Measurements from ENCODE around the gene MTRR. TPM values are rescaled to one million over a fixed set of nuclear protein-coding genes. Genes with fewer than 3 reads are reported as not detected.
A peak's percentile ranks its signal among the peaks of the same experiment; 100 is the strongest.

Gene MTRR
- total RNA-seq, 1 experiment from 2014 or later = 61.2 TPM

GRCh38 chr5:7851617-7852289 is 17.2 kb upstream of the MTRR start:
- peaks cover 19% of the 10 kb centered on the region for H3K27me3 Mint-ChIP-seq (ENCODE audit: unreplicated experiment)
- H3K9me3 Mint-ChIP-seq (ENCODE audit: low read depth, unreplicated experiment) = peaks cover 2% of the 10 kb centered on the region
- H3K4me1 Mint-ChIP-seq (ENCODE audit: low read depth, unreplicated experiment) = no peaks in the 10 kb centered on the region
- intact Hi-C loops (cut with micrococcal nuclease; ENCODE audit: unreplicated experiment) = no loop called here
- CTCF ChIA-PET = interaction anchor here (0.5 kb wide), 1 partner anchor 362 kb away, joined by 3 read pairs; no protein-coding TSS in a partner anchor
- H3K4me3 Mint-ChIP-seq (ENCODE audit: low read depth, unreplicated experiment) = peak overlapping the region; percentile 52
- no peak for DNase-seq
- TF ChIP-seq CTCF (IDR thresholded peaks at IDR 0.05; ENCODE audit: unreplicated experiment) = no peak
- BruUV-seq (replicated peaks) = no TSS peak
- H3K36me3 Mint-ChIP-seq (ENCODE audit: insufficient read depth, unreplicated experiment) = no peaks in the 10 kb centered on the region
- no peak overlapping the region for H3K27ac Mint-ChIP-seq (ENCODE audit: unreplicated experiment)

- H3K4me1 Mint-ChIP-seq (ENCODE audit: low read depth, unreplicated experiment) = no peaks in the 10 kb centered on the region
- DNase-seq = no peak
- no peak overlapping the region for H3K27ac Mint-ChIP-seq (ENCODE audit: unreplicated experiment)
- no peak for TF ChIP-seq CTCF (IDR thresholded peaks at IDR 0.05; ENCODE audit: unreplicated experiment)
- peaks cover 2% of the 10 kb centered on the region for H3K9me3 Mint-ChIP-seq (ENCODE audit: low read depth, unreplicated experiment)
- peaks cover 16% of the 10 kb centered on the region for H3K27me3 Mint-ChIP-seq (ENCODE audit: unreplicated experiment)
- H3K4me3 Mint-ChIP-seq (ENCODE audit: low read depth, unreplicated experiment) = no peak overlapping the region
- intact Hi-C loops (cut with micrococcal nuclease; ENCODE audit: unreplicated experiment) = no loop called here
- no peaks in the 10 kb centered on the region for H3K36me3 Mint-ChIP-seq (ENCODE audit: insufficient read depth, unreplicated experiment)
- CTCF ChIA-PET = no interaction called here
- no TSS peak for BruUV-seq (replicated peaks)
Measured at GRCh38 chr5:7852542-7852941, 16.4 kb upstream of the MTRR start.

GRCh38 chr5:7852988-7853387 is 16.0 kb upstream of the MTRR start:
- no TSS peak for BruUV-seq (replicated peaks)

GRCh38 chr5:7855611-7856010 is 13.3 kb upstream of the MTRR start:
- Mint-ChIP-seq H3K4me1 (ENCODE audit: low read depth, unreplicated experiment) (no peaks in the 10 kb centered on the region), H3K4me3 (ENCODE audit: low read depth, unreplicated experiment) (no peak overlapping the region), H3K27me3 (ENCODE audit: unreplicated experiment) (no peaks in the 10 kb centered on the region), H3K27ac (ENCODE audit: unreplicated experiment) (no peak overlapping the region), H3K36me3 (ENCODE audit: insufficient read depth, unreplicated experiment) (peaks cover 8% of the 10 kb centered on the region), H3K9me3 (ENCODE audit: low read depth, unreplicated experiment) (peaks cover 2% of the 10 kb centered on the region)
- TF ChIP-seq CTCF (IDR thresholded peaks at IDR 0.05; ENCODE audit: unreplicated experiment) = no peak
- no TSS peak for BruUV-seq (replicated peaks)
- CTCF ChIA-PET = interaction anchor here (0.7 kb wide), 1 partner anchor 23 kb away, joined by 3 read pairs; no protein-coding TSS in a partner anchor
- no peak for DNase-seq
- intact Hi-C loops (cut with micrococcal nuclease; ENCODE audit: unreplicated experiment) = loop anchor here (2.0 kb wide), 1 partner anchor 595 kb away; no protein-coding TSS in a partner anchor

More at GRCh38 chr5:7852988-7853387, 16.0 kb upstream of the MTRR start:
- H3K27ac Mint-ChIP-seq (ENCODE audit: unreplicated experiment) = no peak overlapping the region
- TF ChIP-seq CTCF (IDR thresholded peaks at IDR 0.05; ENCODE audit: unreplicated experiment) = no peak
- intact Hi-C loops (cut with micrococcal nuclease; ENCODE audit: unreplicated experiment) = no loop called here
- peaks cover 2% of the 10 kb centered on the region for H3K9me3 Mint-ChIP-seq (ENCODE audit: low read depth, unreplicated experiment)
- CTCF ChIA-PET = no interaction called here
- no peaks in the 10 kb centered on the region for H3K4me1 Mint-ChIP-seq (ENCODE audit: low read depth, unreplicated experiment)
- H3K27me3 Mint-ChIP-seq (ENCODE audit: unreplicated experiment) = peaks cover 16% of the 10 kb centered on the region
- H3K4me3 Mint-ChIP-seq (ENCODE audit: low read depth, unreplicated experiment) = no peak overlapping the region
- DNase-seq = no peak
- H3K36me3 Mint-ChIP-seq (ENCODE audit: insufficient read depth, unreplicated experiment) = no peaks in the 10 kb centered on the region
